Bronchial epithelial cell (primary cell): ENCODE data around the gene DPT. TPM values are rescaled to one million over a fixed set of nuclear protein-coding genes. Genes with fewer than 3 reads are reported as not detected.
A peak's percentile ranks its signal among the peaks of the same experiment; 100 is the strongest.

ENCODE experiments used
- DNase-seq: peaks from one replicate; pipeline ENCODE4 v3.0.0-alpha.2; 2010; ENCODE audit warnings: low read depth
- FAIRE-seq: peaks from 2 replicates; lab custom pipeline; 2011; peaks lifted over from hg19 to GRCh38; lab: Jason Lieb, UNC
- H3K27me3 ChIP-seq: 2 replicates; pipeline ENCODE4 v1.5.1; 2011; ENCODE audit warnings: low read length; ENCODE audit not compliant: control insufficient read depth, insufficient read depth
- H3K36me3 ChIP-seq: 2 replicates; pipeline ENCODE4 v1.5.1; 2011; ENCODE audit warnings: low read length; ENCODE audit not compliant: control insufficient read depth, insufficient read depth
- H3K4me3 ChIP-seq: 2 replicates; pipeline ENCODE4 v1.5.1; 2011; ENCODE audit warnings: mild to moderate bottlenecking, low read depth, low read length, control low read depth
- total RNA-seq: library from RNA; depleted of rRNA; stranded (reverse); fragments of >200 nt; gene quantifications from 2 replicates; pipeline ENCODE4 v1.2.1, GENCODE V29; 2014
- TF ChIP-seq, protein P1 (sequence below): IDR thresholded peaks from 2 replicates; pipeline ENCODE4 v1.5.1; 2011; ENCODE audit warnings: mild to moderate bottlenecking, moderate library complexity, low read length, control low read depth, inconsistent platforms; ENCODE audit not compliant: insufficient read depth, severe bottlenecking

DPT gene
- total RNA-seq, 1 donor from 2014 or later, result not detected

DNA sequence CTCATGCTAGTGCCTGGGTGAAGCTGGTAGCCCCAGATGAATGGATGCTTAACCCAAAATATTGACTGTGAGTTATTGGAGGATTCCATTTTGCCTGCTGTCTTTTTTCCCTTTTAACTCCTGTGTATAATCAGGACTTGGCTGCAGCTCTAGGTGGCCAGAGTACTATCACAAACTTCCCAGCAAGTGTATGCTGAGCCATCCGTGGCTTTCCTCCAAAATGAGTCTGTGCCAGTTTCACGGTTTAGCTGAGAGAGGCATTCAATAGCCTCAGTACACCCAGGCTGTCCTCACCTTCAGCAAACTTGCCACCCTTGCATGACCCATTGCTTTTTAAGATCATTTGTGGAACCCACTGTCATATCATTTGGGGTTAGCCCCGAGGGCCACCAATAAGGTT is 5.3 kb upstream of the DPT start:
- Histone ChIP-seq H3K27me3 (no peaks in the 10 kb centered on the region), H3K4me3 (no peak overlapping the region), H3K36me3 (no peaks in the 10 kb centered on the region)
- DNase-seq, result no peak
- peak; percentile 86 for FAIRE-seq
- TF ChIP-seq, protein P1, sequence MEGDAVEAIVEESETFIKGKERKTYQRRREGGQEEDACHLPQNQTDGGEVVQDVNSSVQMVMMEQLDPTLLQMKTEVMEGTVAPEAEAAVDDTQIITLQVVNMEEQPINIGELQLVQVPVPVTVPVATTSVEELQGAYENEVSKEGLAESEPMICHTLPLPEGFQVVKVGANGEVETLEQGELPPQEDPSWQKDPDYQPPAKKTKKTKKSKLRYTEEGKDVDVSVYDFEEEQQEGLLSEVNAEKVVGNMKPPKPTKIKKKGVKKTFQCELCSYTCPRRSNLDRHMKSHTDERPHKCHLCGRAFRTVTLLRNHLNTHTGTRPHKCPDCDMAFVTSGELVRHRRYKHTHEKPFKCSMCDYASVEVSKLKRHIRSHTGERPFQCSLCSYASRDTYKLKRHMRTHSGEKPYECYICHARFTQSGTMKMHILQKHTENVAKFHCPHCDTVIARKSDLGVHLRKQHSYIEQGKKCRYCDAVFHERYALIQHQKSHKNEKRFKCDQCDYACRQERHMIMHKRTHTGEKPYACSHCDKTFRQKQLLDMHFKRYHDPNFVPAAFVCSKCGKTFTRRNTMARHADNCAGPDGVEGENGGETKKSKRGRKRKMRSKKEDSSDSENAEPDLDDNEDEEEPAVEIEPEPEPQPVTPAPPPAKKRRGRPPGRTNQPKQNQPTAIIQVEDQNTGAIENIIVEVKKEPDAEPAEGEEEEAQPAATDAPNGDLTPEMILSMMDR, result no peak

GRCh38 chr1:168733241-168733640 is 4.2 kb upstream of the DPT start:
- H3K36me3 ChIP-seq, result no peaks in the 10 kb centered on the region
- H3K4me3 ChIP-seq, result no peak overlapping the region
- DNase-seq, result no peak
- TF ChIP-seq, protein P1, result no peak
- peaks cover 2% of the 10 kb centered on the region for H3K27me3 ChIP-seq
- no peak for FAIRE-seq

DNA sequence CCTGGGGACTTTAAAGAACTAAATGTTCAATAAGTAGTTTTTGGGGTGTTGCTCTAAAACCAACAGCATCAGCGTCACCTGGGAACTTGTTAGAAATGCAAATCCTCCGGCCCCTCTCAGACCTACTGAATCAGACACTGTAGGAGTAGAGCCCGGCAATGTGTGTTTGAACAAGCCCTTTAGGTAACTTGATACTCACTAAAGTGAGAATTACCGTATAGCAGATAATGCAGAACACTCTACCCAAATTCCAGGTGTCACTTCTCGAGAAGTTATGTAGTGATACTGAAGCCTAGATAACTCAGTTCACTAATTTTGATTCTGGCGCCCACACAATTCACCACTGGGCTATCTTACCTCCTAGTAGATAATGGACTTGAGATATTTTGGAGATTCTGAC is 3.7 kb upstream of the DPT start:
- FAIRE-seq (no peak), DNase-seq (peak; percentile 58)
- Histone ChIP-seq H3K4me3 (no peak overlapping the region), H3K36me3 (no peaks in the 10 kb centered on the region), H3K27me3 (peaks cover 2% of the 10 kb centered on the region)
- TF ChIP-seq, protein P1, result no peak

DNA sequence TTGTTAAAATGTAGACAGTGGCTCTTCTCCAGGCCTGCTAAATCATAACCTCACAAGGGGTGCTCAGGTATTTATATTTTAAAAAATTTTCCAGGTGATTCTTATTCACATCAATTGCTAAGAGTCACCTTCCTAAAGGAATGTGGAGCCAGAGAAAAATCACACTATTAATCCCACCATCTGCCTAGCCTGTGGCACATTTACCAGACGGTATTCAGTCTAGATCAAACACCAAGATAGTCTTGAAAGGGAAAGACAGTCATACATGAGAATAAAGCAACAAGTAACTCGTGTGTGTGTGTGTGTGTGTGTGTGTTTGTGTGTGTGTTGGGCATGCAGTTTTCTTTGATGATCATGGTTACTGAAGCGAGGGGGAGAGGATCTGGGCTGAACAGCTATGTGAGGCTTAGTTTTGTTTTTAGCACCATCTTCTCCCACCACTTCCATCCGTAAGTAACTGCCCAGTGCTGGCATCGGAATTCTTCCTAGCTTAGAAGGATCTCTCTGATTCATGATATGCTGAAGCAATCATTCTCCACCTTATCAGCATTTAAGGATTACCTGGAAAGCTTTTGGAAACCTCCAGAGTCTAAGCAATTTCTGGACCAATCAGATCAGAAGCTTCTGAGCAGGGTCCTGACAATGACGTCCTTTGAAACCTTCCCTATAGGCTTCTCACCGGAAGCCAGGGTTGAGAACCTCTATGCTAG is 2.4 kb upstream of the DPT start:
- no peaks in the 10 kb centered on the region for H3K36me3 ChIP-seq
- no peak overlapping the region for H3K4me3 ChIP-seq
- TF ChIP-seq, protein P1, result no peak
- peak; percentile 23 for FAIRE-seq
- DNase-seq, result no peak
- peaks cover 2% of the 10 kb centered on the region for H3K27me3 ChIP-seq

- FAIRE-seq (no peak), DNase-seq (no peak)
- H3K4me3 ChIP-seq, result no peak overlapping the region
- H3K36me3 ChIP-seq, result no peaks in the 10 kb centered on the region
- peaks cover 2% of the 10 kb centered on the region for H3K27me3 ChIP-seq
- TF ChIP-seq, protein P1, result no peak
These were observed 398 bp upstream of the DPT start for GRCh38 chr1:168729405-168729802.

GRCh38 chr1:168726719-168727118 is 2.3 kb downstream of the DPT start:
- TF ChIP-seq, protein P1, result no peak
- DNase-seq, result no peak
- peaks cover 2% of the 10 kb centered on the region for H3K27me3 ChIP-seq
- H3K36me3 ChIP-seq, result no peaks in the 10 kb centered on the region
- H3K4me3 ChIP-seq, result no peak overlapping the region
- no peak for FAIRE-seq
